H1 (cell line): ENCODE measurements around the gene ABCB11. TPM values are rescaled to one million over a fixed set of nuclear protein-coding genes. Genes with fewer than 3 reads are reported as not detected.

Experiments
- CTCF ChIA-PET: fragments of 300-600 bp; sonication (Branson Sonifier 250); formaldehyde crosslinking; loops from one replicate; lab custom pipeline; 2021; ENCODE audit not compliant: partially characterized antibody; lab: Charles Lee
- POLR2A ChIA-PET: fragments of 300-600 bp; sonication (Branson Sonifier 250); formaldehyde crosslinking; loops from one replicate; lab custom pipeline; 2021; ENCODE audit warnings: inconsistent platforms; ENCODE audit not compliant: partially characterized antibody; lab: Charles Lee
- DNase-seq, 2 experiments: peaks; one replicate each; pipeline versions ENCODE4 v3.0.0 to v3.0.0-alpha.2; 2010 to 2022; ENCODE audit warnings: low spot score in 2 of 2, low read depth in 1 of 2, mixed read lengths in 1 of 2
- FAIRE-seq: peaks from 2 replicates; lab custom pipeline; 2011; peaks lifted over from hg19 to GRCh38; lab: Jason Lieb, UNC
- H2AFZ ChIP-seq: 2 replicates; pipeline ENCODE4 v1.8.1; 2012; ENCODE audit warnings: low read length, inconsistent platforms
- H2AK5ac ChIP-seq: 2 replicates; pipeline ENCODE4 v1.6.1; 2013; ENCODE audit warnings: low read depth, low read length
- H2BK120ac ChIP-seq: replicated peaks from 2 replicates; pipeline ENCODE3; 2013; ENCODE audit warnings: low read depth, low read length, inconsistent platforms
- H2BK12ac ChIP-seq: 2 replicates; pipeline ENCODE4 v1.6.1; 2013; ENCODE audit warnings: low read depth, low read length
- H2BK15ac ChIP-seq: 2 replicates; pipeline ENCODE4 v1.6.1; 2013; ENCODE audit warnings: low read length
- H2BK20ac ChIP-seq: 2 replicates; pipeline ENCODE4 v1.6.1; 2013; ENCODE audit warnings: low read length
- H2BK5ac ChIP-seq: 2 replicates; pipeline ENCODE4 v1.6.1; 2013; ENCODE audit warnings: low read depth, low read length
- H3K14ac ChIP-seq: 2 replicates; pipeline ENCODE4 v1.6.1; 2013; ENCODE audit warnings: inconsistent platforms; ENCODE audit not compliant: insufficient read length
- H3K18ac ChIP-seq: 2 replicates; pipeline ENCODE4 v1.6.1; 2013; ENCODE audit warnings: low read length; ENCODE audit errors: extremely low read depth
- H3K23ac ChIP-seq: 2 replicates; pipeline ENCODE4 v1.6.1; 2013; ENCODE audit warnings: inconsistent platforms; ENCODE audit not compliant: insufficient read length
- H3K23me2 ChIP-seq: 2 replicates; pipeline ENCODE4 v1.6.1; 2013; ENCODE audit warnings: low read depth, low read length
- H3K27ac ChIP-seq: 2 replicates; pipeline ENCODE4 v1.6.1; 2011; ENCODE audit warnings: low read depth, low read length, inconsistent platforms
- H3K27me3 ChIP-seq, 4 experiments: replicated peaks in 1 of 4; 1 replicate in 1 of 4; 2 replicates in 3 of 4; pipeline versions ENCODE4 v1.6.1 to v1.8.1; 2011 to 2013; ENCODE audit warnings: low read length in 3 of 4, mild to moderate bottlenecking in 3 of 4, inconsistent platforms in 2 of 4, mixed read lengths in 2 of 4, moderate library complexity in 1 of 4; ENCODE audit not compliant: control insufficient read depth in 3 of 4, insufficient read depth in 3 of 4; ENCODE audit errors: extremely low read depth in 1 of 4
- H3K36me3 ChIP-seq, 4 experiments: 2 replicates each; pipeline versions ENCODE4 v1.6.1 to v1.8.1; 2011 to 2013; ENCODE audit warnings: mild to moderate bottlenecking in 4 of 4, low read length in 3 of 4, moderate library complexity in 2 of 4, control low read depth in 1 of 4, inconsistent platforms in 1 of 4; ENCODE audit not compliant: insufficient read depth in 4 of 4, control insufficient read depth in 2 of 4
- H3K4ac ChIP-seq: replicated peaks from 2 replicates; pipeline ENCODE3; 2013; ENCODE audit warnings: low read length, low read depth, mixed read lengths, inconsistent platforms; ENCODE audit not compliant: insufficient read length
- H3K4me1 ChIP-seq, 4 experiments: replicated peaks in 1 of 4; 1 replicate in 1 of 4; 2 replicates in 3 of 4; pipeline versions ENCODE4 v1.6.1 to v1.8.1; 2011 to 2013; ENCODE audit warnings: low read length in 3 of 4, inconsistent platforms in 2 of 4, mixed read lengths in 1 of 4; ENCODE audit not compliant: insufficient read depth in 4 of 4, control insufficient read depth in 3 of 4
- H3K4me2 ChIP-seq, 2 experiments: 2 replicates each; pipeline versions ENCODE4 v1.6.1 to v1.8.1; 2011 to 2013; ENCODE audit warnings: low read depth in 2 of 2, low read length in 2 of 2, control low read depth in 1 of 2, inconsistent platforms in 1 of 2, mild to moderate bottlenecking in 1 of 2; ENCODE audit not compliant: insufficient read depth in 1 of 2
- H3K4me3 ChIP-seq, 4 experiments: fragments of 200-600, 300-600 bp in 1 of 4; sonication (generic), shearing (Covaris generic), sonication (Bioruptor Twin) in 1 of 4; 2 replicates each; pipeline versions ENCODE4 v1.5.1 to v1.8.1; 2011 to 2016; ENCODE audit warnings: low read length in 4 of 4, low read depth in 3 of 4, control low read depth in 2 of 4, inconsistent platforms in 2 of 4, mild to moderate bottlenecking in 2 of 4, mixed read lengths in 1 of 4, moderate library complexity in 1 of 4; ENCODE audit not compliant: insufficient read depth in 2 of 4; ENCODE audit errors: extremely low read depth in 1 of 4
- H3K56ac ChIP-seq: replicated peaks from 2 replicates; pipeline ENCODE3; 2013; ENCODE audit warnings: low read depth, mild to moderate bottlenecking, mixed read lengths, low read length, inconsistent platforms; ENCODE audit not compliant: insufficient read length
- H3K79me1 ChIP-seq: 2 replicates; pipeline ENCODE4 v1.6.1; 2013; ENCODE audit warnings: low read depth, low read length, control low read depth
- H3K79me2 ChIP-seq, 2 experiments: 2 replicates each; pipeline versions ENCODE4 v1.6.1 to v1.8.1; 2012 to 2013; ENCODE audit warnings: low read length in 2 of 2, mild to moderate bottlenecking in 2 of 2, inconsistent platforms in 1 of 2; ENCODE audit not compliant: insufficient read depth in 2 of 2, control insufficient read depth in 1 of 2
- H3K9ac ChIP-seq, 4 experiments: replicated peaks in 1 of 4; 1 replicate in 1 of 4; 2 replicates in 3 of 4; pipeline versions ENCODE4 v1.6.1 to v1.8.1; 2011 to 2013; ENCODE audit warnings: low read depth in 3 of 4, low read length in 3 of 4, control low read depth in 2 of 4, mild to moderate bottlenecking in 2 of 4, moderate library complexity in 2 of 4, inconsistent platforms in 1 of 4; ENCODE audit errors: extremely low read depth in 1 of 4
- H3K9me3 ChIP-seq, 2 experiments: 2 replicates each; pipeline versions ENCODE4 v1.6.1 to v1.8.1; 2012 to 2013; ENCODE audit warnings: mild to moderate bottlenecking in 2 of 2, moderate library complexity in 2 of 2, control low read depth in 1 of 2, inconsistent platforms in 1 of 2, low read depth in 1 of 2, low read length in 1 of 2, mixed read lengths in 1 of 2; ENCODE audit not compliant: insufficient read depth in 2 of 2
- H4K20me1 ChIP-seq, 2 experiments: replicated peaks in 1 of 2; 2 replicates each; pipeline versions ENCODE3 to v1.8.1; 2011 to 2013; ENCODE audit warnings: inconsistent platforms in 2 of 2, low read length in 2 of 2, mild to moderate bottlenecking in 1 of 2; ENCODE audit not compliant: insufficient read depth in 2 of 2, control insufficient read depth in 1 of 2
- H4K5ac ChIP-seq: 2 replicates; pipeline ENCODE4 v1.6.1; 2013; ENCODE audit warnings: low read length, low read depth, mixed read lengths, inconsistent platforms; ENCODE audit not compliant: insufficient read length
- H4K8ac ChIP-seq: 2 replicates; pipeline ENCODE4 v1.8.0; 2013; ENCODE audit warnings: mild to moderate bottlenecking, moderate library complexity, low read length, inconsistent platforms; ENCODE audit not compliant: insufficient read depth; ENCODE audit errors: extremely low read depth
- H4K91ac ChIP-seq: replicated peaks from 2 replicates; pipeline ENCODE3; 2013; ENCODE audit warnings: low read length, mixed read lengths, inconsistent platforms; ENCODE audit not compliant: insufficient read length
- BACH1 ChIP-seq: IDR thresholded peaks from 2 replicates; pipeline ENCODE4 v1.6.1; 2012; ENCODE audit warnings: low read length, improper control_type of control experiment
- BRCA1 ChIP-seq: IDR thresholded peaks from 2 replicates; pipeline ENCODE4 v1.6.1; 2012; ENCODE audit warnings: low read depth, low read length, improper control_type of control experiment
- CEBPB ChIP-seq: IDR thresholded peaks from 2 replicates; pipeline ENCODE4 v1.6.1; 2012; ENCODE audit warnings: low read depth, low read length
- CHD1 ChIP-seq: IDR thresholded peaks from 2 replicates; pipeline ENCODE4 v1.6.1; 2012; ENCODE audit warnings: low read depth, low read length, improper control_type of control experiment
- FOSL1 ChIP-seq: IDR thresholded peaks from 2 replicates; pipeline ENCODE4 v1.6.1; 2011; ENCODE audit warnings: mild to moderate bottlenecking, low read depth, low read length, moderate library complexity; ENCODE audit not compliant: insufficient read depth
- JUN ChIP-seq: IDR thresholded peaks from 2 replicates; pipeline ENCODE4 v1.6.1; 2011; ENCODE audit warnings: low read depth, mild to moderate bottlenecking, improper control_type of control experiment, low read length
- KDM5A ChIP-seq: fragments of 200-600 bp; IDR thresholded peaks from 2 replicates; pipeline ENCODE4 v1.7.1; 2012; ENCODE audit warnings: mild to moderate bottlenecking, low read length, inconsistent platforms, mixed read lengths
- NANOG ChIP-seq: IDR thresholded peaks from 2 replicates; pipeline ENCODE4 v1.6.1; 2011; ENCODE audit warnings: low read length, low read depth, mild to moderate bottlenecking, inconsistent platforms; ENCODE audit not compliant: insufficient read depth, poor library complexity, severe bottlenecking
- RAD21 ChIP-seq, 2 experiments: IDR thresholded peaks in 1 of 2; conservative IDR thresholded peaks in 1 of 2; 2 replicates each; pipeline ENCODE4 v1.6.1; 2011; ENCODE audit warnings: low read depth in 2 of 2, low read length in 2 of 2, improper control_type of control experiment in 1 of 2, inconsistent platforms in 1 of 2, mild to moderate bottlenecking in 1 of 2, moderate library complexity in 1 of 2
- SIRT6 ChIP-seq: IDR thresholded peaks from one replicate; pipeline ENCODE4 v1.7.1; 2012; ENCODE audit warnings: low read length, inconsistent platforms
- TBP ChIP-seq: IDR thresholded peaks from 2 replicates; pipeline ENCODE4 v1.6.1; 2011; ENCODE audit warnings: low read depth, low read length, improper control_type of control experiment
- TCF12 ChIP-seq: IDR thresholded peaks from 2 replicates; pipeline ENCODE4 v1.6.1; 2011; ENCODE audit warnings: low read depth, mild to moderate bottlenecking, low read length
- USF2 ChIP-seq: IDR thresholded peaks from 2 replicates; pipeline ENCODE4 v1.6.1; 2011; ENCODE audit warnings: low read length, improper control_type of control experiment
- WGBS, 2 experiments: shearing (Covaris generic) in 1 of 2; methylation state at CpG; one replicate each; pipeline versions ENCODE4 v1.1.6 to v1.1.7; 2013 to 2015; ENCODE audit warnings: low lambda C conversion rate in 2 of 2, mixed read lengths in 2 of 2, inconsistent platforms in 1 of 2, low coverage in 1 of 2, missing lambda C conversion rate in 1 of 2; ENCODE audit not compliant: insufficient replicate concordance in 2 of 2, insufficient coverage in 1 of 2, insufficient read length in 1 of 2; ENCODE audit errors: extremely low coverage in 1 of 2, missing lambda C conversion rate in 1 of 2; 5-methylcytosine and 5-hydroxymethylcytosine counted together
- polyA plus RNA-seq, 7 experiments: library from polyadenylated mRNA; depleted of rRNA in 3 of 7; stranded (reverse) in 5 of 7; unstranded in 2 of 7; fragments of >200 nt in 5 of 7; fragments of 200-250 nt in 2 of 7; gene quantifications; 1 replicate in 5 of 7; 2 replicates in 1 of 7; 4 replicates in 1 of 7; pipeline versions ENCODE4 v1.2.1 to v1.2.3, GENCODE V29; 2011 to 2013; ENCODE audit warnings: missing spikeins in 2 of 7, mixed read lengths in 2 of 7
- total RNA-seq: library from RNA; stranded (reverse); fragmentation: NEBNext Ultra II Directional; extraction: Animal tissue kit (Norgen Biotek cat#: 25700); gene quantifications from 2 replicates; pipeline ENCODE4 v1.2.1, GENCODE V29; 2021

Gene ABCB11
- total and polyA plus RNA-seq, 2 of the 8 experiments (the other 6 are each of a cell fraction or from before 2014, with no cell fraction given): not detected

GRCh38 chr2:169069341-169069740 lies 38.2 kb upstream of the ABCB11 start, which contains the start of gene DHRS9:
Gene DHRS9 (plus strand): TSS chr2:169069563. CDS start chr2:169081582, 12,019 bp downstream.
- H2BK12ac ChIP-seq: no peak within 1 kb of the TSS
- no peak within 1 kb of the TSS for H4K91ac ChIP-seq
- H3K4me2 ChIP-seq: no peak within 1 kb of the TSS
- no peak within 1 kb of the TSS for H2AFZ ChIP-seq
- FAIRE-seq (no peak), DNase-seq (no peak)
- no peaks in the 10 kb centered on the region for H3K79me1 ChIP-seq
- H3K9me3 ChIP-seq: no peaks in the 10 kb centered on the region
- H3K23me2 ChIP-seq: no peaks in the 10 kb centered on the region
- no peak within 1 kb of the TSS for H2BK5ac ChIP-seq
- no peak within 1 kb of the TSS for H3K9ac ChIP-seq
- H2BK15ac ChIP-seq: no peak within 1 kb of the TSS
- no peak within 1 kb of the TSS for H4K8ac ChIP-seq
- CTCF ChIA-PET: interaction anchor here (1.3 kb wide), 1 partner anchor 15 kb away, joined by 4 read pairs; no protein-coding TSS in a partner anchor
- H3K79me2 ChIP-seq: no peaks in the 10 kb centered on the region
- H3K36me3 ChIP-seq: no peaks in the 10 kb centered on the region
- H2BK120ac ChIP-seq: no peak within 1 kb of the TSS
- no peak within 1 kb of the TSS for H3K56ac ChIP-seq
- no peak within 1 kb of the TSS for H3K4me3 ChIP-seq
- POLR2A ChIA-PET: no interaction called here
- H3K23ac ChIP-seq: no peak within 1 kb of the TSS
- H4K5ac ChIP-seq: no peak within 1 kb of the TSS
- H4K20me1 ChIP-seq: no peaks in the 10 kb centered on the region
- no peaks in the 10 kb centered on the region for H3K4me1 ChIP-seq
- TF ChIP-seq JUN: no peak
- TF ChIP-seq BACH1: no peak
- no peak for TF ChIP-seq USF2
- no peak for TF ChIP-seq KDM5A
- TF ChIP-seq NANOG: no peak
- TF ChIP-seq TCF12: no peak
- no peak for TF ChIP-seq BRCA1
- no peak for TF ChIP-seq TBP
- TF ChIP-seq SIRT6: no peak
- TF ChIP-seq CEBPB: no peak
- no peak for TF ChIP-seq FOSL1
- no peak for TF ChIP-seq RAD21 (IDR thresholded peaks at IDR 0.05 in 1 of 2, conservative IDR thresholded peaks at IDR 0.05 in 1 of 2; ENCODE audit: low read depth in 2 of 2, low read length in 2 of 2)
- TF ChIP-seq CHD1: no peak
- no peak within 1 kb of the TSS for H3K18ac ChIP-seq
- no peak within 1 kb of the TSS for H2BK20ac ChIP-seq
- H2AK5ac ChIP-seq: no peak within 1 kb of the TSS
- no peak within 1 kb of the TSS for H3K14ac ChIP-seq
- no peaks in the 10 kb centered on the region for H3K27me3 ChIP-seq
- H3K27ac ChIP-seq: no peak within 1 kb of the TSS
- H3K4ac ChIP-seq: no peak within 1 kb of the TSS
- WGBS, 2 experiments: 81% methylated on average over 5 of the region's 5 CpGs; no CpG with 5 or more reads in 1 of the 2 experiments
